Stimulated activated CD4-positive, alpha-beta T cell treated with anti-CD3 and anti-CD28 coated beads, Interleukin-12 subunit alpha, Interleukin-12 subunit beta, amount 100 ng/mL, for 48 hours (primary cell): ENCODE measurements around the gene PLEKHH2.

ENCODE experiments used
- DNase-seq, 3 donors: peaks; one replicate each; pipeline ENCODE4 v3.0.0-alpha.2; 2020; ENCODE audit warnings: low read depth in 2 of 3, low spot score in 1 of 3

The PLEKHH2 gene

GRCh38 chr2:43806719-43807031, 169.6 kb downstream of the PLEKHH2 start:
- no peak for DNase-seq

DNA sequence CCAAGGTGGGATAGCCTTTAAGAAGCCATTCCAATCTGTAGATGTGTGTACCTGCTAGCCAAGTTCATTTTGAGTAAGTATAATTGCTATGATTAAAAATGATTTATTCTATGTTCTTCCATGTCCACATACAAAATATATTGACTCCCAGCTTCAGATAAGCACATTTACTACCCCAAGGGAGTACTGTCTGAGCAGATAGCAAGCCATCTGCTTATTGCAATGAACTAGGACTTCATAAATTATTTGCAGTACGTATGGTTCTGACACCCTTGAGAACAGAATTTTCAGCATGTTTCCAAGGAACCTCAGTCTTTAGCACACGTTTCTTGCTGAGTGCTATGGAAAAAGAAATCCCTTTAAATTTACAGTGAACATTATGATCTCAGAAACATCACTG, 173.4 kb downstream of the PLEKHH2 start:
- no peak for DNase-seq

- no peak for DNase-seq
Observed at GRCh38 chr2:43810888-43811287, 173.8 kb downstream of the PLEKHH2 start.

DNA sequence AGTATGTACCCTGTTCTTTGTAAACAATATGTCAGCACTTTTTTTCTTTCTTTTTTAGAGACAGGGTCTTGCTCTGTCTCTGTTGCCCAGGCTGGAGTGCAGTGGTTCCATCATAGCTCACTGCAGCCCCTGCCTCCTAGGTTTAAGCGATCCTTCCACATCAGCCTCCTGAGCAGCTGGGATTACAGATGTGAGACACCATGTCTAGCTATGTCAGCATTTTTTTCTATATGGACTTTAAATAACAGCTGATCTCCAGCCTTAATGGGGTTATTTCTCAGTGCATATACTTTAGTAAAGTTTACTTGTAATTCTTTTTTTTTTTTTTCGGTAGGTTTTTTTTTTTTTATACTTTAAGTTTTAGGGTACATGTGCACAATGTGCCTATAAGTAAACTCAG, 174.9 kb downstream of the PLEKHH2 start:
- no peak for DNase-seq

DNA sequence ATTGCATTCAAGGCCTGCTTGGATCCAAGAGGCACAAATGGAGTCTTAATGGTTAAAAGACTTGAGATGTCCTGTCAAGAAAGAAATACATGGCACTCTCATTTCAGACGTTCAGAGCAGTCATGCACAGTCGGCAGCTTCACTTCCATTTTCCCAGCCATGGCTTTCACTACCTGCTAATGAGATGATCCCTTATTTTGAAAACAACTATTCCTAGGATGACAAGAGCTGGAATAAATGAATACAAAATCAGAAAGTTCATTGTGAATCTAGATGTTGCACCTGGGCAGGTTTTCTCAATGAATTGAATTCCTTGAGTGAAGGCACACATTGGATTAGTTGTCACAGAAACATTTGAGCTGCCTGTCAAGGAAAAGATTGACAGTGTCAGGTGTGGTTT, 175.9 kb downstream of the PLEKHH2 start:
- DNase-seq = no peak

DNA sequence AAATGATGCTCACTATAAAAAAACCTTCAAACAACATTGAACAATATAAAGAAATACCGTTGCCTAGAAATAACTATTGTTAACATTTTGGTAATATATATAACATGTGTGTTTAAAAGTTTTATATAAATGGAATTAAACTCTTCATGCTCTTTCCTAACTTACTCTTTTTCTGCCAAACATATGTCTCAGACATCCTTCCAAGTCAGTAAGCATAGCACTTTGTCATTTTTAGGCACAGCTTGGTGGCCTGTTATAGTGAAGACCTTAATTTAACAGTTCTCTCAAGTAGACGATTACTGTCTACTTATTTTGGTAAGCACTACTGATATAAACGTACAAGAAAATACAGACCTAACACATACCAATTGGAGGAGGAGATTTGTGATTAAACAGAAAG, 177.7 kb downstream of the PLEKHH2 start:
- no peak for DNase-seq
